HepG2 (cell line): Measurements from ENCODE around the gene U2AF1L4. TPM values are rescaled to one million over a fixed set of nuclear protein-coding genes. Genes with fewer than 3 reads are reported as not detected.
A peak's percentile ranks its signal among the peaks of the same experiment; 100 is the strongest.

Experiments
- ATF1 ChIP-seq: IDR thresholded peaks from 2 replicates; pipeline ENCODE4 v1.6.1; 2016; ENCODE audit warnings: mild to moderate bottlenecking, control low read depth
- CC2D1A ChIP-seq: sonication (generic); formaldehyde crosslinking; IDR thresholded peaks from 2 replicates; pipeline ENCODE4 v1.8.1; 2023; ENCODE audit warnings: mild to moderate bottlenecking, missing genetic modification reagents
- DMTF1 ChIP-seq: sonication (generic); formaldehyde crosslinking; IDR thresholded peaks from 2 replicates; pipeline ENCODE4 v1.4.0; 2020; ENCODE audit warnings: mild to moderate bottlenecking, missing genetic modification reagents
- ELF1 ChIP-seq: sonication (generic); formaldehyde crosslinking; IDR thresholded peaks from 2 replicates; pipeline ENCODE4 v1.4.0; 2020; ENCODE audit warnings: missing genetic modification reagents
- JUN ChIP-seq: sonication (generic); formaldehyde crosslinking; IDR thresholded peaks from 2 replicates; pipeline ENCODE4 v1.4.0; 2020; ENCODE audit warnings: mild to moderate bottlenecking, missing genetic modification reagents
- KAT7 ChIP-seq: IDR thresholded peaks from 2 replicates; pipeline ENCODE4 v1.6.1; 2018; ENCODE audit warnings: borderline replicate concordance, missing compliant biosample characterization
- MAZ ChIP-seq, 2 experiments: sonication (generic) in 1 of 2; formaldehyde crosslinking in 1 of 2; IDR thresholded peaks; 2 replicates each; pipeline versions ENCODE4 v1.5.0 to v1.6.1; 2012 to 2020; ENCODE audit warnings: low read depth in 2 of 2, mild to moderate bottlenecking in 2 of 2, borderline replicate concordance in 1 of 2, improper control_type of control experiment in 1 of 2, low read length in 1 of 2, missing genetic modification reagents in 1 of 2, moderate library complexity in 1 of 2
- NCOA5 ChIP-seq: sonication (generic); formaldehyde crosslinking; IDR thresholded peaks from 2 replicates; pipeline ENCODE4 v1.4.0; 2020; ENCODE audit warnings: missing genetic modification reagents
- POLR2AphosphoS5 ChIP-seq: IDR thresholded peaks from 2 replicates; pipeline ENCODE4 v1.6.1; 2012; ENCODE audit warnings: low read depth, low read length
- RCOR2 ChIP-seq: IDR thresholded peaks from 2 replicates; pipeline ENCODE4 v1.6.1; 2016; ENCODE audit warnings: missing biosample characterization, missing genetic modification reagents
- SETDB1 ChIP-seq: sonication (generic); formaldehyde crosslinking; IDR thresholded peaks from 2 replicates; pipeline ENCODE4 v1.5.1; 2020; ENCODE audit warnings: missing genetic modification reagents, mild to moderate bottlenecking, borderline replicate concordance
- SIX1 ChIP-seq: sonication (generic); formaldehyde crosslinking; IDR thresholded peaks from 2 replicates; pipeline ENCODE4 v1.4.0; 2020; ENCODE audit warnings: missing genetic modification reagents, borderline replicate concordance
- SMAD3 ChIP-seq: sonication (generic); formaldehyde crosslinking; IDR thresholded peaks from 2 replicates; pipeline ENCODE4 v1.4.0; 2020; ENCODE audit warnings: missing genetic modification reagents
- SNRNP70 ChIP-seq: fragments of 200-400 bp; formaldehyde crosslinking; IDR thresholded peaks from 2 replicates; pipeline ENCODE4 v1.6.1; 2017; ENCODE audit warnings: mild to moderate bottlenecking, low read depth, low read length, moderate library complexity
- SP4 ChIP-seq: sonication (generic); formaldehyde crosslinking; IDR thresholded peaks from 2 replicates; pipeline ENCODE4 v1.8.1; 2023; ENCODE audit warnings: mild to moderate bottlenecking, missing genetic modification reagents
- ZBED4 ChIP-seq: sonication (generic); formaldehyde crosslinking; IDR thresholded peaks from 2 replicates; pipeline ENCODE4 v1.4.0; 2020; ENCODE audit warnings: missing genetic modification reagents, borderline replicate concordance
- ZNF598 ChIP-seq: sonication (generic); formaldehyde crosslinking; IDR thresholded peaks from 2 replicates; pipeline ENCODE4 v1.5.1; 2020; ENCODE audit warnings: mild to moderate bottlenecking, missing genetic modification reagents, borderline replicate concordance
- ZNF878 ChIP-seq: sonication (generic); formaldehyde crosslinking; IDR thresholded peaks from 2 replicates; pipeline ENCODE4 v1.8.1; 2023; ENCODE audit warnings: mild to moderate bottlenecking, missing genetic modification reagents, moderate library complexity
- polyA plus RNA-seq, 8 experiments: library from polyadenylated mRNA; depleted of rRNA in 3 of 8; stranded (reverse) in 7 of 8; unstranded in 1 of 8; fragments of >200 nt; fragmentation: Illumina TruSeq in 4 of 8; extraction: Trizol in 4 of 8; gene quantifications; 2 replicates each; pipeline versions ENCODE4 v1.2.1 to v1.2.3, GENCODE V29; 2011 to 2016; ENCODE audit warnings: low read depth in 4 of 8, missing spikeins in 1 of 8, mixed read lengths in 1 of 8; ENCODE audit not compliant: insufficient read depth in 1 of 8
- total RNA-seq, 5 experiments: library from RNA; depleted of rRNA; stranded (reverse); fragments of >200 nt; fragmentation: Illumina TruSeq; extraction: Trizol; gene quantifications; 2 replicates each; pipeline ENCODE4 v1.2.3, GENCODE V29; 2016; ENCODE audit warnings: low read depth in 1 of 5
- TF ChIP-seq, protein P1 (sequence below): sonication (generic); formaldehyde crosslinking; IDR thresholded peaks from 2 replicates; pipeline ENCODE4 v1.4.0; 2020; ENCODE audit warnings: missing genetic modification reagents

Gene U2AF1L4
- total and polyA plus RNA-seq, 2 of the 13 experiments (the other 11 are each of a cell fraction or from before 2014, with no cell fraction given): 7.9 to 15.4 TPM

GRCh38 chr19:35715981-35716800 lies 29.0 kb downstream of the U2AF1L4 start (continued):
- TF ChIP-seq, protein P1, sequence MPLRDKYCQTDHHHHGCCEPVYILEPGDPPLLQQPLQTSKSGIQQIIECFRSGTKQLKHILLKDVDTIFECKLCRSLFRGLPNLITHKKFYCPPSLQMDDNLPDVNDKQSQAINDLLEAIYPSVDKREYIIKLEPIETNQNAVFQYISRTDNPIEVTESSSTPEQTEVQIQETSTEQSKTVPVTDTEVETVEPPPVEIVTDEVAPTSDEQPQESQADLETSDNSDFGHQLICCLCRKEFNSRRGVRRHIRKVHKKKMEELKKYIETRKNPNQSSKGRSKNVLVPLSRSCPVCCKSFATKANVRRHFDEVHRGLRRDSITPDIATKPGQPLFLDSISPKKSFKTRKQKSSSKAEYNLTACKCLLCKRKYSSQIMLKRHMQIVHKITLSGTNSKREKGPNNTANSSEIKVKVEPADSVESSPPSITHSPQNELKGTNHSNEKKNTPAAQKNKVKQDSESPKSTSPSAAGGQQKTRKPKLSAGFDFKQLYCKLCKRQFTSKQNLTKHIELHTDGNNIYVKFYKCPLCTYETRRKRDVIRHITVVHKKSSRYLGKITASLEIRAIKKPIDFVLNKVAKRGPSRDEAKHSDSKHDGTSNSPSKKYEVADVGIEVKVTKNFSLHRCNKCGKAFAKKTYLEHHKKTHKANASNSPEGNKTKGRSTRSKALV (CRISPR knock-in tag): peak; percentile 74; the same call in 1 of the 2 replicates
- TF ChIP-seq ELF1 (CRISPR knock-in tag) (peak; percentile 30; the same call in 1 of the 2 replicates), ZNF878 (CRISPR knock-in tag) (no peak), SIX1 (CRISPR knock-in tag) (no peak), MAZ (IDR thresholded peaks at IDR 0.05; ENCODE audit: borderline replicate concordance, low read depth, low read length) (no peak), MAZ (CRISPR knock-in tag; IDR thresholded peaks at IDR 0.05; ENCODE audit: low read depth) (0 out of 2 replicates have a peak, but pooled peaks have one; percentile 14), JUN (CRISPR knock-in tag) (no peak), SNRNP70 (no peak), ZBED4 (CRISPR knock-in tag) (no peak; the same call in 1 of the 2 replicates), KAT7 (CRISPR knock-in tag) (no peak), SETDB1 (no peak), ATF1 (no peak), CC2D1A (CRISPR knock-in tag) (no peak), NCOA5 (no peak), SMAD3 (0 out of 2 replicates have a peak, but pooled peaks have one; percentile 18), POLR2AphosphoS5 (no peak; the same call in none of the 2 replicates), SP4 (CRISPR knock-in tag) (peak; percentile 7; the same call in 1 of the 2 replicates), RCOR2 (CRISPR knock-in tag) (no peak), DMTF1 (no peak), ZNF598 (no peak)
